Neutrophil (primary cell): ENCODE measurements around the gene HOXB7.

Source experiments
- H3K27ac ChIP-seq: fragments of 200-600 bp; sonication (generic); 2 replicates; pipeline ENCODE4 v1.5.1; 2016; ENCODE audit warnings: mild to moderate bottlenecking, moderate library complexity
- H3K27me3 ChIP-seq: fragments of 200-600 bp; sonication (generic); 2 replicates; pipeline ENCODE4 v1.6.0; 2016; ENCODE audit warnings: mild to moderate bottlenecking
- H3K36me3 ChIP-seq: fragments of 200-600 bp; sonication (generic); 2 replicates; pipeline ENCODE4 v1.5.1; 2017
- H3K4me1 ChIP-seq, 2 experiments: fragments of 200-600 bp in 1 of 2; sonication (generic) in 1 of 2; 1 replicate in 1 of 2; 2 replicates in 1 of 2; pipeline versions ENCODE4 v1.5.1 to v1.6.1; 2013 to 2016; ENCODE audit warnings: low read depth in 1 of 2, low read length in 1 of 2, mild to moderate bottlenecking in 1 of 2, moderate library complexity in 1 of 2; ENCODE audit not compliant: control insufficient read depth in 1 of 2, insufficient read depth in 1 of 2
- H3K4me3 ChIP-seq, 2 experiments: fragments of 200-600 bp in 1 of 2; sonication (generic) in 1 of 2; 1 replicate in 1 of 2; 2 replicates in 1 of 2; pipeline ENCODE4 v1.5.1; 2013 to 2016; ENCODE audit warnings: low read depth in 1 of 2, low read length in 1 of 2, mild to moderate bottlenecking in 1 of 2, moderate library complexity in 1 of 2
- H3K9me3 ChIP-seq: fragments of 200-600 bp; sonication (generic); 2 replicates; pipeline ENCODE4 v1.5.1; 2016
- TF ChIP-seq, protein P1 (sequence below): fragments of 200-600 bp; sonication (generic); IDR thresholded peaks from 2 replicates; pipeline ENCODE4 v1.5.1; 2016; ENCODE audit warnings: antibody characterized with exemption

The HOXB7 gene

DNA sequence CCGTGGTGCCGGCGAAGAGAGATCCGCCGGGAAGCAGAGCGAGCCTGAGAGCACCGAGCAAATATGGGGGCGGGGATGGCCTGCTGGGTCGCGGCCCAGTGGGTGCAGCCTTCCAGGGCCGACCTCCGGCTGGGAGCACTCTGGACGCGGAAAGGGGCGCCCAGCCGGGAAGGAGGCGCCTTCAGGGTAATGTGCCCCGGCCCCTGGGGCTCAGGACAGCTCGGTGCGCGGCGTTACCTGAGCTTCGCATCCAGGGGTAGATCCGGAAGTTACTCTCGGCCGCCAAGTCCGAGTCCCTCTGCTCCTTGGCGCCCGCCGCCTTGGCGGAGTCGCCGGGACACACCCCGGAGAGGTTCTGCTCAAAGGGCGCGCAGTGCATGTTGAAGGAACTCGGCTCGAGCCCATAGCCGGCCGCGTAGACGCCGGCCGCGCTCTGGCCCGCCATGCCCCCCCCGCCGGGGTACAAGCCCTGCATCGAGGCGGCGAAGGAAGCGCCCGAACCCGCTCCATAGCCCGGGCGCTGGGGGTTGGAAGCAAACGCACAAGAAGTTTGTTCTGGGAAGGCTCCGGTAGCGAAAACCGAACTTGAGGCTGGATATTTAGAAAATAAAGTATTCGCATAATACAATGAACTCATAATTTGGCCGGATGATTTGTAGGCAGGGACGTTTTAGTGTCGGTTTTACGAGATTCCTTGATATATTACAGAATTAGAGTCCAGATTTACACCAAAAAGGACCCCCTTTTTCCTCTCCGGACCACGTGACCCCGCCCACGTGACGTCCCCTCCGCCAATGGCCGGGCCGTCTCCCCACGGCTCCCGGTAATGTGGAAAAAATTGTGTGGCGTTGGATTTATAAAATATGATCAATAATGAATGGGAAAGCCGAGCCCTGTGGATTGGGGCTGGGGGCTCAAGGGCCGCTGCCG, at the start of gene HOXB7:
HOXB7 (minus strand) TSS at position 736 of the 930 bp plus-strand sequence; CDS start at position 637, 99 bp downstream.
- H3K9me3 ChIP-seq, result no peaks in the 10 kb centered on the region
- H3K27ac ChIP-seq, result no peak within 1 kb of the TSS
- TF ChIP-seq, protein P1, sequence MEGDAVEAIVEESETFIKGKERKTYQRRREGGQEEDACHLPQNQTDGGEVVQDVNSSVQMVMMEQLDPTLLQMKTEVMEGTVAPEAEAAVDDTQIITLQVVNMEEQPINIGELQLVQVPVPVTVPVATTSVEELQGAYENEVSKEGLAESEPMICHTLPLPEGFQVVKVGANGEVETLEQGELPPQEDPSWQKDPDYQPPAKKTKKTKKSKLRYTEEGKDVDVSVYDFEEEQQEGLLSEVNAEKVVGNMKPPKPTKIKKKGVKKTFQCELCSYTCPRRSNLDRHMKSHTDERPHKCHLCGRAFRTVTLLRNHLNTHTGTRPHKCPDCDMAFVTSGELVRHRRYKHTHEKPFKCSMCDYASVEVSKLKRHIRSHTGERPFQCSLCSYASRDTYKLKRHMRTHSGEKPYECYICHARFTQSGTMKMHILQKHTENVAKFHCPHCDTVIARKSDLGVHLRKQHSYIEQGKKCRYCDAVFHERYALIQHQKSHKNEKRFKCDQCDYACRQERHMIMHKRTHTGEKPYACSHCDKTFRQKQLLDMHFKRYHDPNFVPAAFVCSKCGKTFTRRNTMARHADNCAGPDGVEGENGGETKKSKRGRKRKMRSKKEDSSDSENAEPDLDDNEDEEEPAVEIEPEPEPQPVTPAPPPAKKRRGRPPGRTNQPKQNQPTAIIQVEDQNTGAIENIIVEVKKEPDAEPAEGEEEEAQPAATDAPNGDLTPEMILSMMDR, result no peak
- peaks cover 100% of the 10 kb centered on the region for H3K27me3 ChIP-seq
- H3K4me1 ChIP-seq, result peaks cover 12 to 24% of the 10 kb centered on the region in 2 experiments
- H3K36me3 ChIP-seq, result no peaks in the 10 kb centered on the region
- H3K4me3 ChIP-seq, result peak within 1 kb of the TSS; percentile 49 to 61

DNA sequence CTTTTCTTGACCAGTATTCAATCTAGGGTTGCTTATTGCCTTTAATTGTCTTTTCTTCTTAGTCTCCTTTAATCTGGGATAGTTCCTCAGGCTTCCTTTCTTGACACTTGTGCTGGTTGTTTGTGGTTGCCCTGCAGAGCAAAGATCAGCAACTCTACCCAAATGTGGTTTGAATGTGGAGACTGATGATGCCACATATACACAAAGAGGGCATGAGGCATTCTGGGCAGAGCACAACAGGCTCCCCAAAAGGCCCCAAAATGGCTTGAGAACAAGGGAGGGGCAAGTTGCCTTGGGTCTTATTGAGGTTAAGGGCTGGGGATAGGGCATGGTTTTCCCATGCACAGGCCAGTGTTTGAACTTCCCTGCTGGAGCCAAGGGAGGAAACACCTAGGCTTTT, 45.1 kb upstream of the HOXB7 start:
- H3K4me3 ChIP-seq, result no peak overlapping the region
- H3K4me1 ChIP-seq, result no peaks in the 10 kb centered on the region
- no peaks in the 10 kb centered on the region for H3K9me3 ChIP-seq
- H3K36me3 ChIP-seq, result no peaks in the 10 kb centered on the region
- TF ChIP-seq, protein P1, result no peak
- H3K27me3 ChIP-seq, result peaks cover 77% of the 10 kb centered on the region
- no peak overlapping the region for H3K27ac ChIP-seq

DNA sequence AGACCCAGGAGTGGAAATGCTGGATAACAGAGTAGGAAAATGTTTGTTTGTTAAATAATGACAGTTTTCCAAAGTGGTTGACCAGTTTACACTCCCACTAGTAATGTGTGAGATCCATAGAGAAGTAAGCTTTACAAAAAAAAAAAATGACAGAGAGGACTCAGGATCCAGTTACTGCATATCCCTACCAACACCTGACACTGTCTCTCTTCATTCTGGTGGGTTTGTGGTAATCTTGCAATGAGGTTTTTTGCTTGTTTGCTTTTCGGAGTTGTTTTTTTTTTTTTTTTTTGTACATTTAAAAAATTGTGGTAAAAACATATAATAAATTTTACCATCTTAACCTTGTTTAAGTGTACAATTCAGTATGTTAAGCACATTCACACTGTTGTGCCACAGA, 38.9 kb upstream of the HOXB7 start:
- TF ChIP-seq, protein P1, result no peak
- Histone ChIP-seq H3K4me3 (no peak overlapping the region), H3K9me3 (no peaks in the 10 kb centered on the region), H3K4me1 (peaks cover 0 to 7% of the 10 kb centered on the region in 2 experiments), H3K36me3 (no peaks in the 10 kb centered on the region), H3K27me3 (peaks cover 92% of the 10 kb centered on the region), H3K27ac (no peak overlapping the region)

DNA sequence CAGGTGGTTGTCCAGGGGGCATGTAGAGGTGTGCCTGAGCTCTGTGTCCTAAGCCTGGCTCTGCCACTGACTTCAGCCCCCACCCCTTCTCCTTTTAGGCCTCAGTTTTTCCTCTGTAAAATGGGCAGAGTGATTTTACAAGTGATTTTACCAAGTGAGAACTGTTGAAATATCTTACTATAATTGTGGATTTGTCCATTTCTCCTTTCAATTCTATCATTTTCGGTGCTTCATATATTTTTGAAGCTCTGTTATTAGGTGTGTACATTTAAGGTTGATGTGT, 37.1 kb upstream of the HOXB7 start:
- Histone ChIP-seq H3K4me3 (no peak overlapping the region), H3K36me3 (no peaks in the 10 kb centered on the region), H3K4me1 (peaks cover 0 to 7% of the 10 kb centered on the region in 2 experiments), H3K27me3 (peaks cover 97% of the 10 kb centered on the region), H3K9me3 (no peaks in the 10 kb centered on the region), H3K27ac (no peak overlapping the region)
- TF ChIP-seq, protein P1, result no peak

DNA sequence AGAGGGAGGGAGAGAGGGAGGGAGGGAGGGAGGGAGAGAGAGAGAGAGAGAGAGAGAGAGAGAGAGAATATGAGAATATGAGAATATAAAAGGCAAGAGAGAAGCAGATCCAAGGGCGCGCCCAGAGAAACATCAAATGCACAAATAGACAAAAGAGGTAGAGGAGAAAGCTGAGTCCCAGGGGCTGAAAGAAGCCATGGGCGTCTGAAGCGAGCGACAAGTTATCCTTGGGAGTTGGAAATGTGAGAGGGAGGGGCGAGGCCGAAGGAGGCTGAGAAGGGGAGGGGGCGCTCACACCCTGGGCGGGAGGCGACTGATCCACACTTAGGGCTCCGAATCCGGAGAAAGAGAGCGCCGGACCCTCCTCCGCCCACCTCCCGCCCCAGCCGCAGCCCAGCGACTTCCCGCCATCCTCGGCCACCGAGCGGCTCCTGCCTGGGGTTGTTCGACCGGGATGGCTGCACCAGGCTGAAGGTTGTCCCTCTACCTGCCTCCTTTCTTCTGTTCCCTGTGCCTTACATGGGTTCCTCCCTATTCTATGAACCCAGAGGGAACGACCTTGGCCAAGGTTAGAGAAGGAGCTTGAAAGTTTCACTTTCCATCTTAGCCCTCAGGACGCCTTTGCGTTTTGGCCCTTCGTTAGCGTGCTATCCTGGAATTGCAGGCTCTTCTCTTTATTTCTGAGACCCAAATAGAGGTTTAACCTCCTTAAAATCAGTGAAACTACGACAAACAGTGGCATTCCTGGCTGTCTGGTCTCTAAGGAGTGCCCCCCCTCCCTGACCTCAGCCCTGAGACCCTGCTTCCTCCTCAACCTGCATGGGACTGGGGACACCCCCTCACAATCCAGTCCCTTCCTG, 36.5 kb upstream of the HOXB7 start:
- TF ChIP-seq, protein P1, result no peak
- H3K4me3 ChIP-seq, result no peak overlapping the region
- H3K9me3 ChIP-seq, result no peaks in the 10 kb centered on the region
- peaks cover 98% of the 10 kb centered on the region for H3K27me3 ChIP-seq
- H3K4me1 ChIP-seq, result peaks cover 0 to 7% of the 10 kb centered on the region in 2 experiments
- no peak overlapping the region for H3K27ac ChIP-seq
- no peaks in the 10 kb centered on the region for H3K36me3 ChIP-seq
